Esophagus squamous epithelium (tissue), 5 donors: Measurements from ENCODE around the gene MAD1L1. TPM values are rescaled to one million over a fixed set of nuclear protein-coding genes. Genes with fewer than 3 reads are reported as not detected.

Experiments used
- DNase-seq: peaks from one replicate; lab custom pipeline; 2025; lab: John Stamatoyannopoulos, UW
- H3K27ac ChIP-seq, 4 donors: fragments of 200-600 bp; sonication (generic); one replicate each; pipeline ENCODE4 v1.5.1; 2016 to 2019; ENCODE audit warnings: mild to moderate bottlenecking in 1 of 4
- H3K27me3 ChIP-seq, 4 donors: fragments of 200-600 bp; sonication (generic); 1 replicate in 3 of 4; 2 replicates in 1 of 4; pipeline versions ENCODE4 v1.5.1 to v1.6.0; 2017 to 2021; ENCODE audit warnings: antibody characterized with exemption in 1 of 4
- H3K36me3 ChIP-seq, 3 donors: fragments of 200-600 bp; sonication (generic); one replicate each; pipeline ENCODE4 v1.5.1; 2016 to 2019
- H3K4me1 ChIP-seq, 3 donors: fragments of 200-600 bp; sonication (generic); one replicate each; pipeline ENCODE4 v1.5.1; 2017 to 2019
- H3K4me3 ChIP-seq, 4 donors: fragments of 200-600 bp; sonication (generic); 1 replicate in 3 of 4; 2 replicates in 1 of 4; pipeline ENCODE4 v1.5.1; 2016 to 2019; ENCODE audit warnings: mild to moderate bottlenecking in 2 of 4, moderate library complexity in 1 of 4
- H3K9me3 ChIP-seq, 3 donors: fragments of 200-600 bp; sonication (generic); one replicate each; pipeline ENCODE4 v1.5.1; 2016 to 2019
- POLR2A ChIP-seq, 4 donors: fragments of 450-650 bp; IDR thresholded peaks; one replicate each; pipeline ENCODE4 v1.6.1; 2017; ENCODE audit warnings: antibody characterized with exemption in 4 of 4, mild to moderate bottlenecking in 4 of 4, moderate library complexity in 3 of 4
- WGBS, 2 donors: methylation state at CpG; one replicate each; pipeline ENCODE4 v1.1.5; 2018; 5-methylcytosine and 5-hydroxymethylcytosine counted together
- intact Hi-C: fragments of 100-400 bp; cut with DNase I; formaldehyde crosslinking; loops from one replicate; pipeline ENCODE4 v1.15.0; 2022
- total RNA-seq, 4 donors: library from RNA; depleted of rRNA; stranded (reverse); fragments of >200 nt; gene quantifications; one replicate each; pipeline ENCODE4 v1.1.0, GENCODE V29; 2016
- TF ChIP-seq, protein P1 (sequence below), 6 experiments: fragments of 450-650 bp in 4 of 6; fragments of 200-600 bp in 2 of 6; sonication (generic) in 2 of 6; IDR thresholded peaks; one replicate each; pipeline ENCODE4 v1.5.1; 2016 to 2019; ENCODE audit warnings: antibody characterized with exemption in 6 of 6, mild to moderate bottlenecking in 4 of 6, moderate library complexity in 4 of 6
- donor health status: DM: yes; HTN: yes; CAD: no.

MAD1L1 gene
- total RNA-seq, 4 donors from 2014 or later: 16.6 to 40.4 (median 30.2) TPM

DNA sequence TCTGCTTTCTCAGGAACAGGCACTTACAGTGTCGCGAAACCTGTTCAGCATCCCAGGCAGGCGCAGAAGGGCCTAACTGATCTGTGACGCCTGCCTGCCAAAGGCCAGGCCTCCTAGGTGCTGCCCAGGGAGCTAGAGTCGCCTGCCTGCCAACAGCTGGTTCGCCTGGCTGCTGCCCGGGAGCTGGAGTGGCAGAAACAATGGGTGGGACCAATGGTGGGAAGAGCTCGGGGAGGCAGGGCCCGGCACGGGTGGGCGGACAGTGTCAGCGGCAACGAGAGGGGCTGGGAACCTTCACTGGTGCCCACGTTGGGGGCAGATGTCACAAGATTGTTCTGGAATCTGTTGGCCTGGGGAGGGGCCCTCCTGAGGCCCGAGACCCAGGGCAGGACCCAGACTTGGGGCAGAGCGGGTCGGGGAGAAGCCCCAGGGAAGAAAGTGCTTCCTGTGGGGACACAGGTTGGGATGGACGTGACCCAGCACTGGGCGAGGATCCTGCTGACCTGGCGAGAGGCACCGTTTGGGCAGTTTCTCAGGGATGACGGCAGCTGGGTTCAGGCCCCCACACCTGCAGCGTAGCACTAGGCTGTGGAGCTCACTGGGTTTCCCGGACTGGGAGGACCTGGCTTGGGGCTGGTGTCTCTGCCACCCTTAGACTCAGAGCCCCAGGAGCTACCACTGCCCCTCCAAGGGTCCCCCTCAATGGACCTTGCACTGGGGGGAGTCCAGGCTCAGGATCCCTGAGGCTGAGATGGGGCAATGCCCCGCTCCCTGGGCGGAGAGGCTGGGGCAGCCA lies 380.8 kb downstream of the MAD1L1 start:
- Histone ChIP-seq H3K4me1 (no peaks in the 10 kb centered on the region), H3K27ac (no peak overlapping the region), H3K36me3 (no peaks in the 10 kb centered on the region), H3K27me3 (no peaks in the 10 kb centered on the region), H3K9me3 (no peaks in the 10 kb centered on the region), H3K4me3 (no peak overlapping the region)
- DNase-seq: no peak
- 64 to 84% methylated on average over 6 to 18 of the region's 26 CpGs for WGBS, 2 donors
- intact Hi-C loops: no loop called here
- TF ChIP-seq, protein P1, sequence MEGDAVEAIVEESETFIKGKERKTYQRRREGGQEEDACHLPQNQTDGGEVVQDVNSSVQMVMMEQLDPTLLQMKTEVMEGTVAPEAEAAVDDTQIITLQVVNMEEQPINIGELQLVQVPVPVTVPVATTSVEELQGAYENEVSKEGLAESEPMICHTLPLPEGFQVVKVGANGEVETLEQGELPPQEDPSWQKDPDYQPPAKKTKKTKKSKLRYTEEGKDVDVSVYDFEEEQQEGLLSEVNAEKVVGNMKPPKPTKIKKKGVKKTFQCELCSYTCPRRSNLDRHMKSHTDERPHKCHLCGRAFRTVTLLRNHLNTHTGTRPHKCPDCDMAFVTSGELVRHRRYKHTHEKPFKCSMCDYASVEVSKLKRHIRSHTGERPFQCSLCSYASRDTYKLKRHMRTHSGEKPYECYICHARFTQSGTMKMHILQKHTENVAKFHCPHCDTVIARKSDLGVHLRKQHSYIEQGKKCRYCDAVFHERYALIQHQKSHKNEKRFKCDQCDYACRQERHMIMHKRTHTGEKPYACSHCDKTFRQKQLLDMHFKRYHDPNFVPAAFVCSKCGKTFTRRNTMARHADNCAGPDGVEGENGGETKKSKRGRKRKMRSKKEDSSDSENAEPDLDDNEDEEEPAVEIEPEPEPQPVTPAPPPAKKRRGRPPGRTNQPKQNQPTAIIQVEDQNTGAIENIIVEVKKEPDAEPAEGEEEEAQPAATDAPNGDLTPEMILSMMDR (IDR thresholded peaks at IDR 0.05): no peak
- TF ChIP-seq POLR2A (IDR thresholded peaks at IDR 0.05): no peak

DNA sequence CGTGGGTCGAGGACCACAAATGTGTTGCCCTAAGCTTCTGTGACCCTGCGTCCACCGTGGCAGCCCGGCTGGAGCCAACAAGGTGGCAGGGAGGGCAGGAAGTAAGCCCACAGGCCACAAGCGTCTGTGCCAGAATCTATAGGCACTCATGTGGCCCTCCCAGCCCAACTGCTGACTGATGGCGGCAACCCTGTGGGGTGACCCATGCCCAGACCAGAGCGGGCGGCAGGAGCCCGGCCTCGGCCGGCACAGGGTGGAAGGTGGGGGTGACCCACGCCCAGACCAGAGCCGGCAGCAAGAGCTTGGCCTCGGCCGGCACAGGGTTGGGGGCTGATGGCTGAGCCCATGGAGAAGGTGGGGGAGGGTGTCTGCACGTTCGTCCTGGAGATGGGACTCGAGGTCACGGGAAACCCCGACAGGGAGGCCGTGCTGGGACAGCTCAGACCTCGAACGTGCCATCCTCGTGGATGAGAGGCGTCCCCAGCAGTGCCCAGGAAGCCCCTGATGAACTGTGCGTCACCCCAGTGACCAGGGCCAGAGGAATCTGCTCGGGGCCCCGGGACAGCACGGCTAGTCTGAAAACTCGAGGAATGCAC lies 381.7 kb downstream of the MAD1L1 start:
- H3K4me1 ChIP-seq: no peaks in the 10 kb centered on the region
- no peak overlapping the region for H3K27ac ChIP-seq
- H3K36me3 ChIP-seq: no peaks in the 10 kb centered on the region
- no peak for TF ChIP-seq POLR2A (IDR thresholded peaks at IDR 0.05)
- TF ChIP-seq, protein P1 (IDR thresholded peaks at IDR 0.05): no peak
- no peak overlapping the region for H3K4me3 ChIP-seq
- 83 to 94% methylated on average over 9 to 11 of the region's 31 CpGs for WGBS, 2 donors
- H3K27me3 ChIP-seq: no peaks in the 10 kb centered on the region
- no peaks in the 10 kb centered on the region for H3K9me3 ChIP-seq
- DNase-seq: no peak
- intact Hi-C loops: no loop called here

DNA sequence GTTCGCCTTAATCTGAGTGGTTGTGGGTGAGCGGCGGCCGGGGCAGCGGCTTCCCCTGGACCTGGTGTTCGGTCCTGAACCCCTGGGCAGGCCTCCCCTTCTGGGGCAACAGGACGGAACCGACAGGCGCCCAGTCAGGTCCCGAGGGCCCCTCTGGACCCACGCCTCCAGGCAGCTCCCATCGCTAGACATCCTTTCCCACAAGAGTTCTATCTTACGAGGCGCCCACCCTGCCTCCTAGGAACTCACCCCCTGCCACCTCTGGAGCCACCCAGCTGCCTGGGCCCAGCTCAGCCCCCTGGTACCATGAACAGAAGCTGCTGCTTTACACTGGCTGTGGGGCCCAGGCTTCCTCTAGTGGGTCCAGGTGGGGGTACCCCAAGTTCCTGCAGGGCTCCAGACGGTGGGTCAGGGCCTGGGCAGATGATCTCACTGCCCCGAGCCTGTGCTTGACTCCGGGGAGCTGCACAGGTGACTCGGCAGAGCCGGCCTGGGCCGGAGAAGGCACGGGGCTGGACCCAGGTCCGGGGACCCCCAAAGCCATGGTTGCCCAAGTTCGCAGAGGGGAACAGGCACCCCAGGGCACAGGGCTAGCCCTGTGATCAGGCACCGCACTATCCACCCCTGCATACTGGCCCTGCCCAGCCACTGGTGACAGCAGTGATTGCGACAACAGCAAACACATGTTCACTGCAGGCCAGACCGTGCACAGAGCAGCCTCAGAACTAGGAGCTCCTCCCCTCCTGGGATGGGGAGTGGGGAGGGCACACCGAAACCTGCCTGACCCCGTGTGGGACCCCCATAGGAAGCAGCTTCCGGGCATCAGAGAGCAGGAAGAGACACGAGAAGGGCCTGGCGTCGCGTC lies 382.4 kb downstream of the MAD1L1 start:
- no peaks in the 10 kb centered on the region for H3K27me3 ChIP-seq
- 80 to 90% methylated on average over 10 to 17 of the region's 33 CpGs for WGBS, 2 donors
- no peaks in the 10 kb centered on the region for H3K9me3 ChIP-seq
- no peak for TF ChIP-seq POLR2A (IDR thresholded peaks at IDR 0.05)
- TF ChIP-seq, protein P1 (IDR thresholded peaks at IDR 0.05): no peak
- no peak overlapping the region for H3K27ac ChIP-seq
- H3K36me3 ChIP-seq: no peaks in the 10 kb centered on the region
- intact Hi-C loops: no loop called here
- no peaks in the 10 kb centered on the region for H3K4me1 ChIP-seq
- H3K4me3 ChIP-seq: no peak overlapping the region
- no peak for DNase-seq

DNA sequence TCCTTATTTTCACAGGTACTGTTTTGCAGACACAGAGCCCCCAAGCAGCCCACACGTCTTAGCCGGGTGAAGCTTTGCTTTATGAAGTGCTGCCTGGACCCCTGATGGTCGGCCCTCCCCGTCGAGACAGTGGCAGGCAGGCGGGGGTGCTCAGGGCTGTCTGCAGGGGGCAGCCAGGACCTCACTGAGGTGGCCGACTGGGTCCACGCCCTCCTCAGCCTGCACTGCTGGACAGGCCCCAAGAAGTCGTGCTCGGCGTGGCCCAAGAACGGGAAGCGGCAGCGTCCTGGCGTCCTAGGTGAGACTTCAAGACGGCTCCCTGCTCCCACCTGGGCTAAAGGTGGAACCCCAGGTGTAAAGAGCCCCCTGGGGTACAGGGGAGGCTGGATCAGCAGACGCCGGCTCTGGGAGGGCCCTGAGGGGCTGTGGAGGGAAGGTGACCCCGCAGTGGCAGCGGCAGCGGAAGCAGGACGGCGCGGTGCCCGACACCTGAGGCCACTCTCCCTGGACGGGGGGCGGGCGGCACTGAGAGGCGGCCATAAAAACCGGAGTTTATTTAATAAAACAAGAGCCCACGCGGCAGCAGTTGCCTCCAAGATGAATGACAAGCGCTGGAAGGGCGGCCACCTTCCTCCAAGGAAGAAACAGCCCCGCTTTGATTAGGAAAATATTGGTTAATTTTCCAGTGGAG lies 383.2 kb downstream of the MAD1L1 start:
- no peaks in the 10 kb centered on the region for H3K4me1 ChIP-seq
- TF ChIP-seq POLR2A (IDR thresholded peaks at IDR 0.05): no peak
- TF ChIP-seq, protein P1 (IDR thresholded peaks at IDR 0.05): no peak
- intact Hi-C loops: no loop called here

More for the DNA sequence above, 383.2 kb downstream of the MAD1L1 start:
- Histone ChIP-seq H3K4me3 (no peak overlapping the region), H3K9me3 (no peaks in the 10 kb centered on the region), H3K27ac (no peak overlapping the region), H3K27me3 (no peaks in the 10 kb centered on the region), H3K36me3 (no peaks in the 10 kb centered on the region)
- DNase-seq: no peak
- 88 to 91% methylated on average over 15 to 25 of the region's 35 CpGs for WGBS, 2 donors
